ENCODE results near the gene MYO1D.

Gene MYO1D

GRCh38 chr17:32875230-32875917 lies 1.6 kb downstream of the MYO1D start:
- POLR2A ChIA-PET, result no interaction called here
- TF ChIP-seq CTCF (IDR thresholded peaks at IDR 0.05; ENCODE audit: control extremely low read depth, extremely low read depth, low read depth, missing control alignments), result no peak
- CTCF ChIA-PET, result interaction anchor here (0.6 to 7.1 kb wide), 19 partner anchors 11 to 413 kb away, joined by 3 to 204 read pairs (median 24); partner anchors contain the start of gene CDK5R1
- DNase-seq (ENCODE audit: extremely low spot score), result no peak

- CTCF ChIA-PET, result interaction anchor here (1.1 to 7.1 kb wide), 4 partner anchors 12 to 388 kb away, joined by 3 to 204 read pairs (median 32); no protein-coding TSS in a partner anchor
- no peak for TF ChIP-seq CTCF (IDR thresholded peaks at IDR 0.05; ENCODE audit: control extremely low read depth, extremely low read depth, low read depth, missing control alignments)
- no peak for DNase-seq (ENCODE audit: extremely low spot score)
- POLR2A ChIA-PET, result no interaction called here
Measured at GRCh38 chr17:32873114-32873513, 3.8 kb downstream of the MYO1D start.

- ChIA-PET CTCF (interaction anchor here (1.3 to 1.9 kb wide), 2 partner anchors 11 to 41 kb away, joined by 3 to 7 read pairs; no protein-coding TSS in a partner anchor), POLR2A (no interaction called here)
- no peak for DNase-seq (ENCODE audit: extremely low spot score)
- TF ChIP-seq CTCF (IDR thresholded peaks at IDR 0.05; ENCODE audit: control extremely low read depth, extremely low read depth, low read depth, missing control alignments), result no peak
Measured at GRCh38 chr17:32871746-32872145, 5.2 kb downstream of the MYO1D start.

- no peak for DNase-seq (ENCODE audit: extremely low spot score)
- ChIA-PET CTCF (interaction anchor here (1.3 to 1.9 kb wide), 2 partner anchors 10 to 40 kb away, joined by 3 to 7 read pairs; no protein-coding TSS in a partner anchor), POLR2A (no interaction called here)
- TF ChIP-seq CTCF (IDR thresholded peaks at IDR 0.05; ENCODE audit: control extremely low read depth, extremely low read depth, low read depth, missing control alignments), result no peak
Measured at GRCh38 chr17:32870969-32871368, 6.0 kb downstream of the MYO1D start.

GRCh38 chr17:32870027-32870670 lies 6.8 kb downstream of the MYO1D start:
- POLR2A ChIA-PET, result no interaction called here

More at GRCh38 chr17:32870027-32870670, 6.8 kb downstream of the MYO1D start:
- DNase-seq (ENCODE audit: extremely low spot score), result no peak
- no peak for TF ChIP-seq CTCF (IDR thresholded peaks at IDR 0.05; ENCODE audit: control extremely low read depth, extremely low read depth, low read depth, missing control alignments)
- CTCF ChIA-PET, result interaction anchor here (1.1 to 1.2 kb wide), 2 partner anchors 83 to 86 kb away, joined by 3 read pairs; no protein-coding TSS in a partner anchor
